Measurements from ENCODE around the gene APOLD1. TPM values are rescaled to one million over a fixed set of nuclear protein-coding genes. Genes with fewer than 3 reads are reported as not detected.
A peak's percentile ranks its signal among the peaks of the same experiment; 100 is the strongest.
"Not testable (repeated sequence)": the region's sequence is repeated elsewhere in the genome, so short reads cannot be mapped to it uniquely, and the experiment has no call there.

The APOLD1 gene
- total and polyA plus RNA-seq, 2 of the 4 experiments (the other 2 are of a cell fraction), result 2.3 to 4.5 TPM

DNA sequence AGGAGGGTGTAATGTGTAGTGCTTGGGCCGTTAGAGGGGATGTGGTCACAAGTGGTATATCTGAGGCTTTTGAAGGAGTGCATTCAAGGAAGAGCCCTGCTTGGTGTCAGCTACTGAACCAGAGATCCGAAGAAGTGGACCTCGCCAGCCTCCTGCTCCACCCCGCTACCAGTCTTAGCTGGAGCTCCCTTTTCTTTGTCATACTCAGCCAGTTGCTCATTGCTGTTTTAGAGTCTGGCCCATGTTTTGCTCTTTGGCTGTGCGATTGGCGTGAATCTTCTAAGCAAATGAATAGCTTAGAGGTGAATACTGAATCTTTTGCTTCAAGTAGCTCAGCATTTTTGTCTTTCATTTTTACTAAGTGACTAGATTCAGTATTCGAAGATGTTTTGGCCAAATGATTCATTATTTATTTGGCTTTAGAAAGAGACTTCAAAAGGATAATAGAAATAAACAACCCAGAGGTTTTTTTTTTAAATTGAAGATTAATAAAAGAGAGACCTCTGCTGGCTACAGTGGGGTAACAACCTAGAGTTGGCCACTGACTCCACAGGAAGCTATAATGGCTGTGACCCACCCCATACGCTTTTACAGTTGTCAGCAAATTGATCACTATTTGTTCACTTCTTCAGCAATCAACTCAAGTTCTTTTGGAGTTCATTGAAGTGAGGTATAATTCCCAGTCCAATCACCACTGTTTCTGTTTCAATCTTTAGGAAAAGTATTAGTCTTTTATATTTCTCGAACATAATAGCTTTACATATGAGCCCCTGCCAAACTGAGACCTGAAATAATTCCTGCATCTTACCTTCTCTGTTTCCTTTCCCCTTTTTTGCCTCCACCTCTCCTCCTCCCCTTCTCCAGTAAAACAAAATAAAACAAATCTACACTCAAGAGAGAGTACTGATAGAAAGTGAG, 48.4 kb upstream of the APOLD1 start (continued):
- TF ChIP-seq, protein P1, sequence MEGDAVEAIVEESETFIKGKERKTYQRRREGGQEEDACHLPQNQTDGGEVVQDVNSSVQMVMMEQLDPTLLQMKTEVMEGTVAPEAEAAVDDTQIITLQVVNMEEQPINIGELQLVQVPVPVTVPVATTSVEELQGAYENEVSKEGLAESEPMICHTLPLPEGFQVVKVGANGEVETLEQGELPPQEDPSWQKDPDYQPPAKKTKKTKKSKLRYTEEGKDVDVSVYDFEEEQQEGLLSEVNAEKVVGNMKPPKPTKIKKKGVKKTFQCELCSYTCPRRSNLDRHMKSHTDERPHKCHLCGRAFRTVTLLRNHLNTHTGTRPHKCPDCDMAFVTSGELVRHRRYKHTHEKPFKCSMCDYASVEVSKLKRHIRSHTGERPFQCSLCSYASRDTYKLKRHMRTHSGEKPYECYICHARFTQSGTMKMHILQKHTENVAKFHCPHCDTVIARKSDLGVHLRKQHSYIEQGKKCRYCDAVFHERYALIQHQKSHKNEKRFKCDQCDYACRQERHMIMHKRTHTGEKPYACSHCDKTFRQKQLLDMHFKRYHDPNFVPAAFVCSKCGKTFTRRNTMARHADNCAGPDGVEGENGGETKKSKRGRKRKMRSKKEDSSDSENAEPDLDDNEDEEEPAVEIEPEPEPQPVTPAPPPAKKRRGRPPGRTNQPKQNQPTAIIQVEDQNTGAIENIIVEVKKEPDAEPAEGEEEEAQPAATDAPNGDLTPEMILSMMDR (conservative IDR thresholded peaks at IDR 0.05; ENCODE audit: low read depth, low read length), result peak; percentile 68
- TF ChIP-seq RFX5 (IDR thresholded peaks at IDR 0.05; ENCODE audit: low read depth, low read length), result no peak

DNA sequence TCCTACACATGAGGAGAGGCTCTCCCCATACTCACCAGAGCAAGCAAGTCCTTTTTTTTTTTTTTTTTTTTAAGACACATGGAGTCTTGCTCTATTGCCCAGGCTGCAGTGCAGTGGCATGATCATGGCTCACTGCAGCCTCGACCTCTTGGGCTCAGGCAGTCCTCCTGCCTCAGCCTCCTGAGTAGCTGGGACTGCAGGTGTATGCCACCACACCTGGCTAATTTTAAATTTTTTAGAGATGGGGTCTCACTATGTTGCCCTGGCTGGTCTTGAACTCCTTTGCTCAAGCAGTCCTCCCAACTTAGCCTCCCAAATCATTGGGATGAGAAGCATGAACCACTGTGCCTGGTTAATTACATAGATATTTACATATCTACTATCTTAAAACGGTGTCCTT, 47.3 kb upstream of the APOLD1 start:
- intact Hi-C loops (cut with micrococcal nuclease); H3K14ac ChIP-seq (replicated peaks; ENCODE audit: low read depth, low read length); H2BK20ac ChIP-seq (ENCODE audit: low read depth, low read length); H2AK9ac ChIP-seq (replicated peaks; ENCODE audit: low read depth, low read length, poor library complexity); H3K4ac ChIP-seq (ENCODE audit: low read depth, low read length); H3K56ac ChIP-seq (ENCODE audit: extremely low read depth, insufficient read depth, low read length); in situ Hi-C loops (cut with MboI; ENCODE audit: low sequenced_read_pairs); H4K8ac ChIP-seq (ENCODE audit: low read depth in 2 of 2, low read length in 2 of 2); H3K9me1 ChIP-seq (ENCODE audit: insufficient read depth, low read length); POLR2A ChIA-PET (ENCODE audit: unreplicated experiment); H3K23ac ChIP-seq (ENCODE audit: low read depth, low read length); H3K36me3 ChIP-seq (ENCODE audit: control insufficient read depth, insufficient read depth, low read length); H3K27ac ChIP-seq (ENCODE audit: insufficient read depth, low read length); H3K4me3 ChIP-seq (ENCODE audit: insufficient read depth, low read depth, low read length); H3K4me2 ChIP-seq (ENCODE audit: low read depth, low read length); H2BK5ac ChIP-seq (ENCODE audit: low read depth, low read length, poor library complexity, severe bottlenecking); ATAC-seq (ENCODE audit: low read depth); H3K9me3 ChIP-seq (ENCODE audit: control insufficient read depth, insufficient read depth, low read length); H3K27me3 ChIP-seq (ENCODE audit: control insufficient read depth, insufficient read depth, low read length); H4K5ac ChIP-seq (ENCODE audit: low read depth, low read length); H3K9ac ChIP-seq (ENCODE audit: low read depth, low read length); H3K18ac ChIP-seq (ENCODE audit: low read depth, low read length); H2BK15ac ChIP-seq (ENCODE audit: low read depth, low read length); DNase-seq; H4K20me1 ChIP-seq (ENCODE audit: insufficient read depth, low read length); dilution Hi-C loops (cut with HindIII; ENCODE audit: low sequenced_read_pairs, unreplicated experiment); H2AK5ac ChIP-seq (ENCODE audit: low read depth, low read length); H2AFZ ChIP-seq (replicated peaks; ENCODE audit: low read length, poor library complexity); BruUV-seq (replicated peaks); H4K91ac ChIP-seq (ENCODE audit: insufficient read depth, low read depth, low read length); H2BK120ac ChIP-seq (ENCODE audit: low read depth, low read length): not testable (repeated sequence)
- WGBS, 2 experiments (ENCODE audit: extremely low coverage in 2 of 2, insufficient read length in 1 of 2), result no CpG with 5 or more reads among the region's 2 CpGs
- CTCF ChIA-PET, result interaction anchor here (0.6 to 2.4 kb wide), 5 partner anchors 8 to 174 kb away, joined by 3 to 15 read pairs (median 3); partner anchors contain the start of gene CDKN1B
- peaks cover 16% of the 10 kb centered on the region for H3K4me1 ChIP-seq (ENCODE audit: control insufficient read depth, insufficient read depth, low read length)
- peaks cover 43 to 67% of the 10 kb centered on the region in 2 experiments for H3K79me1 ChIP-seq (ENCODE audit: low read depth in 1 of 2, low read length in 2 of 2)

Measured in IMR-90 (cell line).